GM12872 (cell line): Measurements from ENCODE around the gene TAT.

ENCODE experiments used
- TF ChIP-seq, protein P1 (sequence below): IDR thresholded peaks from 3 replicates; pipeline ENCODE4 v1.5.1; 2011; ENCODE audit warnings: low read depth, mild to moderate bottlenecking, low read length, moderate library complexity; ENCODE audit not compliant: insufficient read depth

TAT gene

GRCh38 chr16:71569621-71570020, 7.3 kb downstream of the TAT start:
- TF ChIP-seq, protein P1, sequence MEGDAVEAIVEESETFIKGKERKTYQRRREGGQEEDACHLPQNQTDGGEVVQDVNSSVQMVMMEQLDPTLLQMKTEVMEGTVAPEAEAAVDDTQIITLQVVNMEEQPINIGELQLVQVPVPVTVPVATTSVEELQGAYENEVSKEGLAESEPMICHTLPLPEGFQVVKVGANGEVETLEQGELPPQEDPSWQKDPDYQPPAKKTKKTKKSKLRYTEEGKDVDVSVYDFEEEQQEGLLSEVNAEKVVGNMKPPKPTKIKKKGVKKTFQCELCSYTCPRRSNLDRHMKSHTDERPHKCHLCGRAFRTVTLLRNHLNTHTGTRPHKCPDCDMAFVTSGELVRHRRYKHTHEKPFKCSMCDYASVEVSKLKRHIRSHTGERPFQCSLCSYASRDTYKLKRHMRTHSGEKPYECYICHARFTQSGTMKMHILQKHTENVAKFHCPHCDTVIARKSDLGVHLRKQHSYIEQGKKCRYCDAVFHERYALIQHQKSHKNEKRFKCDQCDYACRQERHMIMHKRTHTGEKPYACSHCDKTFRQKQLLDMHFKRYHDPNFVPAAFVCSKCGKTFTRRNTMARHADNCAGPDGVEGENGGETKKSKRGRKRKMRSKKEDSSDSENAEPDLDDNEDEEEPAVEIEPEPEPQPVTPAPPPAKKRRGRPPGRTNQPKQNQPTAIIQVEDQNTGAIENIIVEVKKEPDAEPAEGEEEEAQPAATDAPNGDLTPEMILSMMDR: no peak

- TF ChIP-seq, protein P1: no peak
Observed at GRCh38 chr16:71568551-71568950, 8.3 kb downstream of the TAT start.

DNA sequence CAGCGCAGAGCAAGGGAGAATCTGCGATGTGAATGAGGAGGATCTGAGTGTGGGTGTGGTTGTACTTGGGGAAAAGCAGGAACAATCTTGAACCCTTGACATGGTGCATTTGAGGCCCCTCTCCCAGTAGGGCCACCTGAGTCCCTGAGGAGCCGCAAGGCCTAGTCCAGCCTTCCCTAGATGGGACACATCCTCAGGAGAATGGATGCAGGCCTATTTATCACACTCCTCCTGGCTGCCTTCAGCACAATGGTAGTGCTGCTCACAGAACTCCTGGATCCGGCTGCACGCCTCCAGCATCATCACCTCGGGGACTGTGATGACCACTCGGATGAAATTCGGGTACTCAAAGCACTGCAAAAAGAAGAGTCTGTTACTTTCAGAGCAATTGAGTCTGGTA, 9.0 kb downstream of the TAT start:
- TF ChIP-seq, protein P1: no peak

DNA sequence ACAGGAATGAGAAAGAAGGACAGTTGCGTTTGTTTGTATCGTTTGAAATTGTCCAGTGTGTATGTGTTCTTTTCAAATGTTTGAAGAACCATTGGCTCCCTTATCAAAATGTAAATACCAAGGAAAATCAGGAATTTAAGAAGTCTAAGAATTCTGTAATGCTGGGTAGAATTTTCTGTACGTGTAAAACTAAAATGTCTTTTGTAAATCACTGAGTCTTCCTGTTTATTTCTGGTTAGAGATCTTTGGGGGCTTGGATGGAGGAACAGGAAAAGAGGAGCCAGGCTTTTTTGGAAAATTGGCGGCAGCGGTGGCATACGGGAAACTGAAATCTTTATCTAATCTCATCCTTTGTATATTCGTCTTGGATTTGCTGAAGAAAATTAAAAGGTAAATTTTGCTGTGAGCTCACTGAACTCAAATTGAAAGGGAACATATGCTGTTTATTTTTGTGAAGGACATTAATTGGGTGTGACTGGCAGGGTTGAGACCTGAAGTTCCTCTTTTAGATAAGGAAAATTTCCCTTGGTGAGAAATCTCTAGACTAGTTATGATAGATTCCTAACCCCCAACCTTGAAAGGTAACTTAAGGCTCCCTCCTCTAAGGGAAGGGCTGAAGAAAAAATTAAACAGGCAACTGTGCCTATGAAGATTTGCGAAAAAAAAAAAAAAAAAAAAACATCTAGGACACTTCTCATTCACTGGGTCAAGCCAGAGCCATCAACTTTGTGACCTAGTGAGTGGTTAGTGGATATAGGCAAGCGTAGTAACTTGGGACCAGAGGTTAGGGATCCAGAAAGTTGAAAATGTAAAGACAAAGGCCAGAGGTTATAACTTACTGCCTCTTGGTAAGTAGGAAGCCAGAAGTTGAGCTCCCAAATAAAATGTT, 10.8 kb downstream of the TAT start:
- TF ChIP-seq, protein P1: no peak

DNA sequence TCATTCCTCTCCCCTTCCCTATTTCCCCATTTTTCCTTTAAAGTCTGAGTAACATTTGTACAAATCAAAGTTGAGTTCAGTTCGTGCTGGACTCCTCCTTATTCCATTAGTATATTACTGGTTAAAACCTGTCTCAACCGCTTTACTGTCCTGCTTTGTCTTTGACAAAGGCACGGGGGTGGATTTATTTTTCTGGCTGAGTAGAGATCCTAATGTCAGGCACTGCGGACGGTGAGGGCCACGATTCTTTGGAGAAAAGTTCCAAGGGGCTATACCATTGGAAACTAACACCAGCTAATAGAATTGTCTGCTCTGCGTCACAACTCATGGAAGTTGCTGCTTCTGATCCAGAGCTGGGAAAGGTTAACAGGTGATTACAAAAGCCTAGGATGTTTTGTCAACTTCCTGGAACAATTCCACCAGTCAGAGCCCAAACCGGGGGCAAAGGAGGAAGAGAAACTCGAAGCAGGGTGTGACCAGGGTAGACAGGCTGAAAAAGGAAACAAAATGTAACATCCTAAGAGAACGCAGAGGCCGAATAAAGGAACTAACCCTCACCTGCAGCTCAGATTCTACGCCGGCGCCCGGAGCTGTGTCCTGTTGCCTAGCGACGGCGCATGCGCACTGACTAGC, 12.4 kb downstream of the TAT start:
- TF ChIP-seq, protein P1: no peak

DNA sequence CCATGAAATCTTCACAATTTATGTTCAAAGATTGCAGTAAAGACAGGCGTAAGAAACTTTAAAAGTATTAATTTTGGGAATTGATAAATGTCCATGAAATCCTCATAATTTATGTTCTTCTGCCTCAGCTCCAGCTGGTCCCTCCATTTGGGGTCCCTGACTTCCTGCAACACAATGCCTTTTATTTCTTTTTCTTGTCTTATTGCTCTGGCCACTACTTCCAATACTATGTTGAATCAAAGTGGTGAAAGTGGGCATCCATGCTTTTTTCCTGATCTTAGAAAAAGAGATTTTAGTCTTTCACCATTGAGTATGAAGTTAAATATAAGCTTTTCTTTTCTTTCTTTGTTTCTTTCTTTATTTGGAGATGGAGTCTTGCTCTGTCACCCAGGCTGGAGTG, 14.3 kb downstream of the TAT start:
- TF ChIP-seq, protein P1: no peak

DNA sequence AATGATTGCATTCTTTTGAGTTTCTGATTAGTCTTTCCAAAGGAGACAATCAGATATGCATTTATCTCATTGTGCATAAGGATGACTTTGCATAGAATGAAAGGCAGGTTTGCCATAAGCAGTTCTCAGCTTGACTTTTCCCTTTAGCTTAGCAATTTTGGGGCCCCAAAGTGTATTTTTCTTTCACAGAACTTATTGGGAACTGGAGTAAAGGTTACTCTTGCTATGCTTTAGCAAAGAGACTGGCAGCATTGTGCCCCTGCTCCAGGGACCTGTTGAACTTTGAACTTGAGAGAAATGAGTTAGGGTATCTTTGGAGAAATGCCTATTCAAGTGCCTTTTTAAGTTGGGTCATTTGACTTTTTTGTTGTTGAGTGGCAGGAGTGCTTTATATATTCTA, 17.0 kb downstream of the TAT start:
- TF ChIP-seq, protein P1: no peak
